ENCODE measurements around the gene ATF7IP2.

DNA sequence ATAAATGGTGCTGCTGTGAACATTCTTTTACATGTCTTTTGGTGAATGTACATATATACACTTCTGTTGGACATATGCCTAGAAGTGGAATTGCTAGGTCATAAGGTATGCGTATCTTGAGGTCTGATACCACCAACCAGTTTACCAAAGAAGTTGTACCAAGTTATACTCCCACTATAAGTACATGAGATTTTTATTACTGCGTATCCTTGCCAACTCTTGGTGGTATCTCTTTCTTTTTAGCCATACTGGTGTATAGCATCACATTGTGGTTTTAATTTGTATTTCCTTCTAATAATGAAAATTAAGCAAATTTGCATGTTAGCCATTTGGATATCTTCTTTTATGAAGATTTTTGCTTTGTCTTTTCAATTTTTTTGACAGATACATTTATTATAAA lies 80.5 kb downstream of the ATF7IP2 start:
- TF ChIP-seq, protein P1, sequence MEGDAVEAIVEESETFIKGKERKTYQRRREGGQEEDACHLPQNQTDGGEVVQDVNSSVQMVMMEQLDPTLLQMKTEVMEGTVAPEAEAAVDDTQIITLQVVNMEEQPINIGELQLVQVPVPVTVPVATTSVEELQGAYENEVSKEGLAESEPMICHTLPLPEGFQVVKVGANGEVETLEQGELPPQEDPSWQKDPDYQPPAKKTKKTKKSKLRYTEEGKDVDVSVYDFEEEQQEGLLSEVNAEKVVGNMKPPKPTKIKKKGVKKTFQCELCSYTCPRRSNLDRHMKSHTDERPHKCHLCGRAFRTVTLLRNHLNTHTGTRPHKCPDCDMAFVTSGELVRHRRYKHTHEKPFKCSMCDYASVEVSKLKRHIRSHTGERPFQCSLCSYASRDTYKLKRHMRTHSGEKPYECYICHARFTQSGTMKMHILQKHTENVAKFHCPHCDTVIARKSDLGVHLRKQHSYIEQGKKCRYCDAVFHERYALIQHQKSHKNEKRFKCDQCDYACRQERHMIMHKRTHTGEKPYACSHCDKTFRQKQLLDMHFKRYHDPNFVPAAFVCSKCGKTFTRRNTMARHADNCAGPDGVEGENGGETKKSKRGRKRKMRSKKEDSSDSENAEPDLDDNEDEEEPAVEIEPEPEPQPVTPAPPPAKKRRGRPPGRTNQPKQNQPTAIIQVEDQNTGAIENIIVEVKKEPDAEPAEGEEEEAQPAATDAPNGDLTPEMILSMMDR (IDR thresholded peaks at IDR 0.05) = no peak
- TF ChIP-seq POLR2A (IDR thresholded peaks at IDR 0.05) = no peak

Measured in adrenal gland (tissue), 5 donors.